GM12878 (cell line): ENCODE data around the gene IPO8.

Experiments
- ATF3 ChIP-seq: IDR thresholded peaks from 2 replicates; pipeline ENCODE4 v1.6.1; 2011; ENCODE audit warnings: low read depth, mild to moderate bottlenecking, low read length, moderate library complexity, borderline replicate concordance; ENCODE audit errors: extremely low read depth
- BHLHE40 ChIP-seq, 2 experiments: fragments of 450-650 bp in 1 of 2; IDR thresholded peaks; 2 replicates each; pipeline ENCODE4 v1.6.1; 2011 to 2017; ENCODE audit warnings: low read depth in 2 of 2, borderline replicate concordance in 1 of 2, improper control_type of control experiment in 1 of 2, low read length in 1 of 2, mild to moderate bottlenecking in 1 of 2
- CREB1 ChIP-seq: IDR thresholded peaks from 2 replicates; pipeline ENCODE4 v1.6.1; 2012; ENCODE audit warnings: low read depth, mild to moderate bottlenecking, inconsistent platforms
- MEF2A ChIP-seq: IDR thresholded peaks from 2 replicates; pipeline ENCODE4 v1.6.1; 2011; ENCODE audit warnings: low read depth, mild to moderate bottlenecking, low read length, moderate library complexity; ENCODE audit not compliant: insufficient read depth
- PBX3 ChIP-seq: IDR thresholded peaks from 2 replicates; pipeline ENCODE4 v1.6.1; 2011; ENCODE audit warnings: mild to moderate bottlenecking, low read depth, low read length, moderate library complexity; ENCODE audit not compliant: insufficient replicate concordance
- POLR2A ChIP-seq: IDR thresholded peaks from 2 replicates; pipeline ENCODE4 v1.6.1; 2011; ENCODE audit warnings: low read depth, mild to moderate bottlenecking, low read length
- RAD21 ChIP-seq: IDR thresholded peaks from 2 replicates; pipeline ENCODE4 v1.6.1; 2011; ENCODE audit warnings: mild to moderate bottlenecking, low read depth, low read length, moderate library complexity; ENCODE audit not compliant: insufficient read depth
- STAT3 ChIP-seq: IDR thresholded peaks from 2 replicates; pipeline ENCODE4 v1.6.1; 2011; ENCODE audit warnings: low read depth, low read length, improper control_type of control experiment
- USF1 ChIP-seq: IDR thresholded peaks from 2 replicates; pipeline ENCODE4 v1.6.1; 2011; ENCODE audit warnings: borderline replicate concordance, low read depth, mild to moderate bottlenecking, moderate library complexity, mixed read lengths, low read length; ENCODE audit not compliant: insufficient read depth; ENCODE audit errors: extremely low read length
- ZNF384 ChIP-seq: IDR thresholded peaks from 2 replicates; pipeline ENCODE4 v1.6.1; 2012; ENCODE audit warnings: low read depth, mild to moderate bottlenecking, low read length, improper control_type of control experiment, borderline replicate concordance
- TF ChIP-seq, protein P1 (sequence below), 3 experiments: IDR thresholded peaks in 2 of 3; conservative IDR thresholded peaks in 1 of 3; 2 replicates each; pipeline ENCODE4 v1.5.1; 2011; ENCODE audit warnings: low read depth in 3 of 3, low read length in 3 of 3, mild to moderate bottlenecking in 3 of 3, control low read depth in 2 of 3, moderate library complexity in 2 of 3, inconsistent platforms in 1 of 3, mixed read lengths in 1 of 3; ENCODE audit not compliant: control insufficient read depth in 2 of 3, insufficient read depth in 1 of 3; ENCODE audit errors: extremely low read depth in 1 of 3
- TF ChIP-seq, protein P2 (sequence below): fragments of 150-350 bp; IDR thresholded peaks from 2 replicates; pipeline ENCODE4 v1.6.1; 2016; ENCODE audit warnings: low read depth, low read length
- TF ChIP-seq, protein P3 (sequence below): fragments of 450-650 bp; IDR thresholded peaks from 2 replicates; pipeline ENCODE4 v1.6.1; 2017; ENCODE audit warnings: low read depth, mild to moderate bottlenecking, moderate library complexity

DNA sequence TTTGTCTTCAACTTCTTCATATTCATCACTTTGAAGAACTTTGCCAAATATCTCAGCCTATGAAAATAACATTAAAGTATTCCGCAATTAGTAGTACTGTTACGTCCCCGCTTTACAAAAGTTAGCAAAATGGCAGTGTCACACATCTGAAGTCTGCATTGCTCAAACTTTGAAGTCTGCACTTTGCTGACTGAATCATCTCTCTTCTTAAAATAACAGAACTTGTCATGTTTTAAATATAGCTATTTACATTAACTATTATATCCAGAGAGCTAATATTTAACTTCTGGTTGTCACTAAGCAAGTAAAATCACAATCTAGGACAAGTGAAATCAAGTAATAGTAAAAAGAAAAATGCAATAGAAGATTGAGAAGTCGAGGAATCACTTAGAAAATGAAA, 34.5 kb downstream of the IPO8 start:
- TF ChIP-seq POLR2A, result no peak
- no peak for TF ChIP-seq STAT3
- TF ChIP-seq, protein P1, sequence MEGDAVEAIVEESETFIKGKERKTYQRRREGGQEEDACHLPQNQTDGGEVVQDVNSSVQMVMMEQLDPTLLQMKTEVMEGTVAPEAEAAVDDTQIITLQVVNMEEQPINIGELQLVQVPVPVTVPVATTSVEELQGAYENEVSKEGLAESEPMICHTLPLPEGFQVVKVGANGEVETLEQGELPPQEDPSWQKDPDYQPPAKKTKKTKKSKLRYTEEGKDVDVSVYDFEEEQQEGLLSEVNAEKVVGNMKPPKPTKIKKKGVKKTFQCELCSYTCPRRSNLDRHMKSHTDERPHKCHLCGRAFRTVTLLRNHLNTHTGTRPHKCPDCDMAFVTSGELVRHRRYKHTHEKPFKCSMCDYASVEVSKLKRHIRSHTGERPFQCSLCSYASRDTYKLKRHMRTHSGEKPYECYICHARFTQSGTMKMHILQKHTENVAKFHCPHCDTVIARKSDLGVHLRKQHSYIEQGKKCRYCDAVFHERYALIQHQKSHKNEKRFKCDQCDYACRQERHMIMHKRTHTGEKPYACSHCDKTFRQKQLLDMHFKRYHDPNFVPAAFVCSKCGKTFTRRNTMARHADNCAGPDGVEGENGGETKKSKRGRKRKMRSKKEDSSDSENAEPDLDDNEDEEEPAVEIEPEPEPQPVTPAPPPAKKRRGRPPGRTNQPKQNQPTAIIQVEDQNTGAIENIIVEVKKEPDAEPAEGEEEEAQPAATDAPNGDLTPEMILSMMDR (IDR thresholded peaks at IDR 0.05 in 2 of 3, conservative IDR thresholded peaks at IDR 0.05 in 1 of 3; ENCODE audit: control insufficient read depth in 2 of 3, extremely low read depth in 1 of 3, insufficient read depth in 1 of 3, low read depth in 3 of 3, low read length in 3 of 3), result no peak
- TF ChIP-seq, protein P2, sequence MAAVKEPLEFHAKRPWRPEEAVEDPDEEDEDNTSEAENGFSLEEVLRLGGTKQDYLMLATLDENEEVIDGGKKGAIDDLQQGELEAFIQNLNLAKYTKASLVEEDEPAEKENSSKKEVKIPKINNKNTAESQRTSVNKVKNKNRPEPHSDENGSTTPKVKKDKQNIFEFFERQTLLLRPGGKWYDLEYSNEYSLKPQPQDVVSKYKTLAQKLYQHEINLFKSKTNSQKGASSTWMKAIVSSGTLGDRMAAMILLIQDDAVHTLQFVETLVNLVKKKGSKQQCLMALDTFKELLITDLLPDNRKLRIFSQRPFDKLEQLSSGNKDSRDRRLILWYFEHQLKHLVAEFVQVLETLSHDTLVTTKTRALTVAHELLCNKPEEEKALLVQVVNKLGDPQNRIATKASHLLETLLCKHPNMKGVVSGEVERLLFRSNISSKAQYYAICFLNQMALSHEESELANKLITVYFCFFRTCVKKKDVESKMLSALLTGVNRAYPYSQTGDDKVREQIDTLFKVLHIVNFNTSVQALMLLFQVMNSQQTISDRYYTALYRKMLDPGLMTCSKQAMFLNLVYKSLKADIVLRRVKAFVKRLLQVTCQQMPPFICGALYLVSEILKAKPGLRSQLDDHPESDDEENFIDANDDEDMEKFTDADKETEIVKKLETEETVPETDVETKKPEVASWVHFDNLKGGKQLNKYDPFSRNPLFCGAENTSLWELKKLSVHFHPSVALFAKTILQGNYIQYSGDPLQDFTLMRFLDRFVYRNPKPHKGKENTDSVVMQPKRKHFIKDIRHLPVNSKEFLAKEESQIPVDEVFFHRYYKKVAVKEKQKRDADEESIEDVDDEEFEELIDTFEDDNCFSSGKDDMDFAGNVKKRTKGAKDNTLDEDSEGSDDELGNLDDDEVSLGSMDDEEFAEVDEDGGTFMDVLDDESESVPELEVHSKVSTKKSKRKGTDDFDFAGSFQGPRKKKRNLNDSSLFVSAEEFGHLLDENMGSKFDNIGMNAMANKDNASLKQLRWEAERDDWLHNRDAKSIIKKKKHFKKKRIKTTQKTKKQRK, result no peak
- TF ChIP-seq CREB1, result no peak
- TF ChIP-seq PBX3, result no peak
- no peak for TF ChIP-seq USF1
- TF ChIP-seq ATF3, result no peak
- TF ChIP-seq, protein P3, sequence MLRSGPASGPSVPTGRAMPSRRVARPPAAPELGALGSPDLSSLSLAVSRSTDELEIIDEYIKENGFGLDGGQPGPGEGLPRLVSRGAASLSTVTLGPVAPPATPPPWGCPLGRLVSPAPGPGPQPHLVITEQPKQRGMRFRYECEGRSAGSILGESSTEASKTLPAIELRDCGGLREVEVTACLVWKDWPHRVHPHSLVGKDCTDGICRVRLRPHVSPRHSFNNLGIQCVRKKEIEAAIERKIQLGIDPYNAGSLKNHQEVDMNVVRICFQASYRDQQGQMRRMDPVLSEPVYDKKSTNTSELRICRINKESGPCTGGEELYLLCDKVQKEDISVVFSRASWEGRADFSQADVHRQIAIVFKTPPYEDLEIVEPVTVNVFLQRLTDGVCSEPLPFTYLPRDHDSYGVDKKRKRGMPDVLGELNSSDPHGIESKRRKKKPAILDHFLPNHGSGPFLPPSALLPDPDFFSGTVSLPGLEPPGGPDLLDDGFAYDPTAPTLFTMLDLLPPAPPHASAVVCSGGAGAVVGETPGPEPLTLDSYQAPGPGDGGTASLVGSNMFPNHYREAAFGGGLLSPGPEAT, result no peak
- TF ChIP-seq BHLHE40 (IDR thresholded peaks at IDR 0.05; ENCODE audit: borderline replicate concordance in 1 of 2, low read depth in 2 of 2, low read length in 1 of 2), result no peak
- TF ChIP-seq ZNF384, result no peak
- TF ChIP-seq RAD21, result no peak
- no peak for TF ChIP-seq MEF2A
